Ovary (tissue), 9 donors: Measurements from ENCODE around the gene MMP10. TPM values are rescaled to one million over a fixed set of nuclear protein-coding genes. Genes with fewer than 3 reads are reported as not detected.

Source experiments
- DNase-seq, 5 donors: peaks; one replicate each; pipeline ENCODE4 v3.0.0-alpha.2; 2019 to 2020
- H3K27ac ChIP-seq, 2 donors: fragments of 200-600 bp; one replicate each; pipeline versions ENCODE4 v1.5.1 to v1.8.0; 2019 to 2022
- H3K27me3 ChIP-seq: fragments of 200-600 bp; one replicate; pipeline ENCODE4 v1.8.0; 2022
- H3K36me3 ChIP-seq: fragments of 200-600 bp; sonication (generic); one replicate; pipeline ENCODE4 v1.5.1; 2019
- H3K4me1 ChIP-seq: one replicate; pipeline ENCODE4 v1.8.1; 2013; ENCODE audit warnings: mild to moderate bottlenecking, moderate library complexity; ENCODE audit not compliant: insufficient read depth
- H3K4me3 ChIP-seq: fragments of 200-600 bp; sonication (generic); one replicate; pipeline ENCODE4 v1.5.1; 2017
- H3K9me3 ChIP-seq, 2 donors: fragments of 200-600 bp in 1 of 2; sonication (generic) in 1 of 2; one replicate each; pipeline versions ENCODE4 v1.5.1 to v1.8.1; 2013 to 2019; ENCODE audit warnings: mild to moderate bottlenecking in 1 of 2, moderate library complexity in 1 of 2
- EP300 ChIP-seq: sonication (generic); formaldehyde crosslinking; IDR thresholded peaks from one replicate; pipeline ENCODE4 v1.6.1; 2017; ENCODE audit warnings: antibody characterized with exemption
- POLR2A ChIP-seq: fragments of 450-650 bp; IDR thresholded peaks from one replicate; pipeline ENCODE4 v1.6.1; 2017; ENCODE audit warnings: antibody characterized with exemption, mild to moderate bottlenecking, moderate library complexity
- WGBS, 3 donors: extraction: QIAGEN DNeasy Blood & Tissue Kit in 1 of 3; methylation state at CpG; one replicate each; pipeline versions ENCODE4 v1.1.5 to v1.1.7; 2013 to 2017; 5-methylcytosine and 5-hydroxymethylcytosine counted together
- intact Hi-C, 4 donors: fragments of 100-400 bp; cut with DNase I; formaldehyde crosslinking; loops; one replicate each; pipeline versions ENCODE4 v1.11.0 to v1.15.1; 2022 to 2023
- polyA plus RNA-seq, 2 donors: library from polyadenylated mRNA; stranded (reverse); fragments of 200-250 nt in 1 of 2; fragments of 350-450 nt in 1 of 2; fragmentation: Illumina TruSeq in 1 of 2; extraction: RNeasy Lipid Tissue Mini Kit (QIAGEN cat#74804) in 1 of 2; gene quantifications; one replicate each; pipeline ENCODE4 v1.2.3, GENCODE V29; 2013 to 2014
- total RNA-seq, 7 donors: library from RNA; depleted of rRNA in 2 of 7; stranded (reverse); fragments of >200 nt in 2 of 7; fragmentation: NEBNext Ultra II Directional in 3 of 7; extraction: Animal tissue kit (Norgen Biotek cat#: 25700) in 3 of 7; gene quantifications; one replicate each; pipeline versions ENCODE4 v1.1.0 to v1.2.4, GENCODE V29; 2016 to 2023
- TF ChIP-seq, protein P1 (sequence below), 3 donors: fragments of 450-650 bp in 2 of 3; fragments of 200-600 bp in 1 of 3; IDR thresholded peaks; one replicate each; pipeline versions ENCODE4 v1.5.1 to v1.8.0; 2016 to 2022; ENCODE audit warnings: antibody characterized with exemption in 3 of 3, mild to moderate bottlenecking in 1 of 3
- donor health status: DM: no; HTN: no; CAD: no; lungs with moderate emphysema.
- donor health status: DM: no; HTN: no; CAD: no.
- donor health status: Bipolar disorder and iron deficiency.
- donor health status: DM: yes; HTN: yes; CAD: no.
- donor health status: DM: no; HTN: no; CAD: no.
- donor health status: DM: yes; HTN: yes; CAD: no.

MMP10 gene
- total and polyA plus RNA-seq, 9 donors, result 0.61 to 1.1 TPM; not detected in 7

DNA sequence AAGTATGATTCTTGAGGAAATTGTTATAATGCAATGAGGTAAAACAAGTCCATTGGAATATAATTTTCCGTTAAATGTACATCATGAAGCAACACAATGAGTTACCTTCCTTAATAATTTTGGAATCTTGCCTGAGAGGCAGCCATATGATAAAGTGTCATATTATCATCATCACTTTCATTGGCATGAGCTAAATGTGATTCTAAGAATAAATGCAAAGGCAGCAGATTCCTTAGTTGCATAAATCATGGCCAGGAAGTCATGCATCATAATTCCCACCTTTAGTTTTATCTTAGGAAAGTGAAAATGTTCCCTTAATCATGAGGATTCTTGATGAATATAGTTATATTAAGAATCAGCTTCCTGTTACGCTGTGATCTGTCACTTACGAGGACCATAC, 31.8 kb upstream of the MMP10 start:
- no peaks in the 10 kb centered on the region for H3K9me3 ChIP-seq
- DNase-seq, result no peak
- no peak overlapping the region for H3K4me3 ChIP-seq
- no peaks in the 10 kb centered on the region for H3K4me1 ChIP-seq
- no peaks in the 10 kb centered on the region for H3K27me3 ChIP-seq
- no peaks in the 10 kb centered on the region for H3K36me3 ChIP-seq
- TF ChIP-seq, protein P1, sequence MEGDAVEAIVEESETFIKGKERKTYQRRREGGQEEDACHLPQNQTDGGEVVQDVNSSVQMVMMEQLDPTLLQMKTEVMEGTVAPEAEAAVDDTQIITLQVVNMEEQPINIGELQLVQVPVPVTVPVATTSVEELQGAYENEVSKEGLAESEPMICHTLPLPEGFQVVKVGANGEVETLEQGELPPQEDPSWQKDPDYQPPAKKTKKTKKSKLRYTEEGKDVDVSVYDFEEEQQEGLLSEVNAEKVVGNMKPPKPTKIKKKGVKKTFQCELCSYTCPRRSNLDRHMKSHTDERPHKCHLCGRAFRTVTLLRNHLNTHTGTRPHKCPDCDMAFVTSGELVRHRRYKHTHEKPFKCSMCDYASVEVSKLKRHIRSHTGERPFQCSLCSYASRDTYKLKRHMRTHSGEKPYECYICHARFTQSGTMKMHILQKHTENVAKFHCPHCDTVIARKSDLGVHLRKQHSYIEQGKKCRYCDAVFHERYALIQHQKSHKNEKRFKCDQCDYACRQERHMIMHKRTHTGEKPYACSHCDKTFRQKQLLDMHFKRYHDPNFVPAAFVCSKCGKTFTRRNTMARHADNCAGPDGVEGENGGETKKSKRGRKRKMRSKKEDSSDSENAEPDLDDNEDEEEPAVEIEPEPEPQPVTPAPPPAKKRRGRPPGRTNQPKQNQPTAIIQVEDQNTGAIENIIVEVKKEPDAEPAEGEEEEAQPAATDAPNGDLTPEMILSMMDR (IDR thresholded peaks at IDR 0.05), result no peak
- H3K27ac ChIP-seq, result no peak overlapping the region
- 77 to 81% (median 80%) methylated on average over 3 of the region's 3 CpGs for WGBS, 3 donors
- intact Hi-C loops, result no loop called here

DNA sequence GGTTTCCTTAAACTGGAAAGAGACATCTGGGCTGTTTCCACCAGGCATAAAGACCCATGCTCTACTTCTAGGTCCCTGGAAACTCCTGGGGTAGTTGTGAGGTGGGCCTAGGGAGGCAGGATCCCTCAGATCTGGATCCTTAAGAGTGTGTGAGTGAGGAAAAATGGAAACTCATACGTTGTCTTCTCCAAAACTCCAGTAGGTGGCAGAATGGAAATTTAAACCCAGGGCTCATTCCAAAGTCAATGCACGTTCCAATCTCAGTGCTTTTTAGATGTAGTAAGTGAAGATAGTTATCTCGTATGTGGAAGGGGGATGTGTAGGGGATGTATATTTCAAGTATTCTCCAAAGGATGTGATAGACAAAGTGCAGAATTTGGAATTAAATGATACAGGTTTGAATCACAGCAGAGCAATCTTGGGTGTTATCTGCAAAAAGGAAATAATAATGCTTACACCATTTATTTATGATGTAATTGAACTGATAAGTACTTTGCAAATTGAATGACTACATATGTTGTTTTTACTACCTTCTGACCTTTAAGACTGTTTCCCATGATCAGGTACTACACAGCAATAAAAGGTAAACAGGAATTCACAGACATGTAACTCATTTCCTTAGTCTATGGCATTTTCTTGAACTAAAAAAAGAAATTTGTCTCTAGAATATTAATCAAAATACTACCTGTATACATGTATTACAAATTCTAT, 30.7 kb upstream of the MMP10 start:
- no peaks in the 10 kb centered on the region for H3K36me3 ChIP-seq
- H3K4me3 ChIP-seq, result no peak overlapping the region
- H3K9me3 ChIP-seq, result no peaks in the 10 kb centered on the region
- intact Hi-C loops, result no loop called here
- no peaks in the 10 kb centered on the region for H3K4me1 ChIP-seq
- WGBS, 3 donors, result 2 to 8% (median 3%) methylated on average over 3 of the region's 3 CpGs
- no peaks in the 10 kb centered on the region for H3K27me3 ChIP-seq
- no peak for DNase-seq
- H3K27ac ChIP-seq, result no peak overlapping the region
- no peak for TF ChIP-seq POLR2A
- TF ChIP-seq, protein P1 (IDR thresholded peaks at IDR 0.05), result no peak
- TF ChIP-seq EP300, result no peak

DNA sequence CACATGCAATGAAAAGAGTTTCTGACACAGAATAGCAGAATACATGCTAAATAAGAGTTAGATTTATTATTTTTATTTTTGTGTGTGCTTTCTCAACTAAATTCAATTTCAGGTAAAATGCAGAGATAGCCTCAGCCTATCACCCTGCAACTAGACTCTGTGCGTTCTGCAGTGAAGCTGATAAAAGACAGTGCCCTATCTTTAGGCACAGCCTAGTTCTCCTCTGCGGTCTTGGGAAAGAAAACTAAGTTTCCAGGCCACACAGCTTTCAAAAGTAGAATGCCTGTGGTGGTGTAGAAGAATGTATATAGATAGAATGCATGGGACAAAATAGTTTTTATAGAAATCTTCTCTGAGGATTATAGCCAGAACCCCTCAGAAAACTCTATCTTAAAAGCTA, 29.5 kb upstream of the MMP10 start:
- no peak overlapping the region for H3K27ac ChIP-seq
- intact Hi-C loops, result no loop called here
- H3K36me3 ChIP-seq, result no peaks in the 10 kb centered on the region
- 64 to 84% (median 70%) methylated on average over 2 of the region's 2 CpGs for WGBS, 3 donors
- H3K9me3 ChIP-seq, result no peaks in the 10 kb centered on the region
- H3K4me3 ChIP-seq, result no peak overlapping the region
- TF ChIP-seq POLR2A (no peak), EP300 (no peak)
- TF ChIP-seq, protein P1 (IDR thresholded peaks at IDR 0.05), result no peak
- DNase-seq, result no peak
- H3K27me3 ChIP-seq, result no peaks in the 10 kb centered on the region
- H3K4me1 ChIP-seq, result no peaks in the 10 kb centered on the region

DNA sequence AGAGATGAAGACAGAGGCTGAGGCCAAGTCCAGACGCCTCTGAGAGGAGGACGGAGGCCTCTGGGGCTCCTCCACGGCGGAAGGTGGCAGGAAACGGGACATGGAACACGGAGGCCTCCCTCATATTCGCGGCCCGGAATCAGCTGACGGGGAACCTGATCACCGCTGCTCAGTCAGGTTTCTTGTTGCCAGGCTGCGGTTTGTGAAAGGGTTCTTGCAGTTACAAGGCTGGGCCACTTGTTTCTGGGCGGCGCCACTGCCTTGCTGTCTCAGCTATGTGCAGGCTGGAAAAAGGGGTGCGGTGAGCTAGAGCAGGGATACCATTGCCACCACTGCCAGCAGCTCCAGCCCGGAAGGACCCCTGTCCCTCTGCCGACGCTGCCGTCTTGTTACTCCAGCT, 27.5 kb upstream of the MMP10 start:
- no peaks in the 10 kb centered on the region for H3K36me3 ChIP-seq
- no peak overlapping the region for H3K4me3 ChIP-seq
- TF ChIP-seq POLR2A, result no peak
- no peak for TF ChIP-seq EP300
- TF ChIP-seq, protein P1 (IDR thresholded peaks at IDR 0.05), result no peak
- H3K27me3 ChIP-seq, result no peaks in the 10 kb centered on the region
- H3K27ac ChIP-seq, result no peak overlapping the region
- no peaks in the 10 kb centered on the region for H3K9me3 ChIP-seq
- 52 to 67% (median 61%) methylated on average over 19 of the region's 19 CpGs for WGBS, 3 donors
- no peak for DNase-seq
- intact Hi-C loops, result no loop called here
- H3K4me1 ChIP-seq, result no peaks in the 10 kb centered on the region
